HepG2 (cell line): ENCODE data around the gene ACP5. TPM values are rescaled to one million over a fixed set of nuclear protein-coding genes. Genes with fewer than 3 reads are reported as not detected.

Experiments used
- CREBL2 ChIP-seq: sonication (generic); formaldehyde crosslinking; IDR thresholded peaks from 2 replicates; pipeline ENCODE4 v1.8.1; 2023; ENCODE audit warnings: missing genetic modification reagents, mild to moderate bottlenecking, borderline replicate concordance
- EZH2 ChIP-seq: conservative IDR thresholded peaks from 2 replicates; pipeline ENCODE4 v1.6.1; 2012; ENCODE audit warnings: mild to moderate bottlenecking, low read depth, low read length, moderate library complexity
- GZF1 ChIP-seq: sonication (generic); formaldehyde crosslinking; IDR thresholded peaks from 2 replicates; pipeline ENCODE4 v1.5.1; 2020; ENCODE audit warnings: mild to moderate bottlenecking, missing genetic modification reagents
- ISL2 ChIP-seq: sonication (generic); formaldehyde crosslinking; IDR thresholded peaks from 2 replicates; pipeline ENCODE4 v1.5.0; 2020; ENCODE audit warnings: missing genetic modification reagents
- KMT2A ChIP-seq: sonication (generic); formaldehyde crosslinking; IDR thresholded peaks from 2 replicates; pipeline ENCODE4 v1.4.0; 2020; ENCODE audit warnings: missing genetic modification reagents
- LCORL ChIP-seq, 2 experiments: fragments of 450-650 bp in 1 of 2; sonication (generic) in 1 of 2; formaldehyde crosslinking in 1 of 2; IDR thresholded peaks; 2 replicates each; pipeline versions ENCODE4 v1.5.0 to v1.6.1; 2017 to 2020; ENCODE audit warnings: antibody characterized with exemption in 1 of 2, missing genetic modification reagents in 1 of 2
- MED8 ChIP-seq: sonication (generic); formaldehyde crosslinking; IDR thresholded peaks from 2 replicates; pipeline ENCODE4 v1.8.1; 2023; ENCODE audit warnings: mild to moderate bottlenecking, missing genetic modification reagents; ENCODE audit not compliant: insufficient replicate concordance
- MEF2D ChIP-seq: sonication (generic); formaldehyde crosslinking; IDR thresholded peaks from 2 replicates; pipeline ENCODE4 v1.5.1; 2020; ENCODE audit warnings: mild to moderate bottlenecking, missing genetic modification reagents
- MTA3 ChIP-seq: sonication (generic); formaldehyde crosslinking; IDR thresholded peaks from 2 replicates; pipeline ENCODE4 v1.4.0; 2020; ENCODE audit warnings: missing genetic modification reagents
- RARG ChIP-seq: sonication (generic); formaldehyde crosslinking; IDR thresholded peaks from 2 replicates; pipeline ENCODE4 v1.4.0; 2020; ENCODE audit warnings: low read depth, mild to moderate bottlenecking, missing genetic modification reagents
- TBX2 ChIP-seq: sonication (generic); formaldehyde crosslinking; IDR thresholded peaks from 2 replicates; pipeline ENCODE4 v1.5.0; 2020; ENCODE audit warnings: missing genetic modification reagents, mild to moderate bottlenecking, borderline replicate concordance
- TEAD3 ChIP-seq: optimal IDR thresholded peaks from 2 replicates; pipeline ENCODE3; 2016; ENCODE audit warnings: borderline replicate concordance
- ZIK1 ChIP-seq: sonication (generic); formaldehyde crosslinking; IDR thresholded peaks from 2 replicates; pipeline ENCODE4 v1.5.0; 2020; ENCODE audit warnings: mild to moderate bottlenecking, low read depth, missing genetic modification reagents, borderline replicate concordance
- ZNF17 ChIP-seq: sonication (generic); formaldehyde crosslinking; IDR thresholded peaks from 2 replicates; pipeline ENCODE4 v1.5.0; 2020; ENCODE audit warnings: mild to moderate bottlenecking, missing genetic modification reagents
- ZNF207 ChIP-seq: fragments of 450-650 bp; IDR thresholded peaks from 2 replicates; pipeline ENCODE4 v1.6.1; 2016; ENCODE audit warnings: antibody characterized with exemption, borderline replicate concordance
- ZNF251 ChIP-seq: sonication (generic); formaldehyde crosslinking; IDR thresholded peaks from 2 replicates; pipeline ENCODE4 v1.9.0; 2021; ENCODE audit warnings: mild to moderate bottlenecking, missing genetic modification reagents
- ZNF512B ChIP-seq: sonication (generic); formaldehyde crosslinking; IDR thresholded peaks from 2 replicates; pipeline ENCODE4 v1.5.1; 2020; ENCODE audit warnings: missing genetic modification reagents, mild to moderate bottlenecking, borderline replicate concordance
- ZNF550 ChIP-seq: sonication (generic); formaldehyde crosslinking; IDR thresholded peaks from 2 replicates; pipeline ENCODE4 v1.4.0; 2020; ENCODE audit warnings: mild to moderate bottlenecking, missing genetic modification reagents, borderline replicate concordance
- ZNF678 ChIP-seq: sonication (generic); formaldehyde crosslinking; IDR thresholded peaks from 2 replicates; pipeline ENCODE4 v1.4.0; 2020; ENCODE audit warnings: mild to moderate bottlenecking, missing genetic modification reagents
- ZNF770 ChIP-seq: sonication (generic); formaldehyde crosslinking; IDR thresholded peaks from 2 replicates; pipeline ENCODE4 v1.5.0; 2020; ENCODE audit warnings: mild to moderate bottlenecking, missing genetic modification reagents
- ZUFSP ChIP-seq: sonication (generic); formaldehyde crosslinking; IDR thresholded peaks from 2 replicates; pipeline ENCODE4 v1.9.0; 2021; ENCODE audit warnings: missing genetic modification reagents, mild to moderate bottlenecking, borderline replicate concordance
- polyA plus RNA-seq, 8 experiments: library from polyadenylated mRNA; depleted of rRNA in 3 of 8; stranded (reverse) in 7 of 8; unstranded in 1 of 8; fragments of >200 nt; fragmentation: Illumina TruSeq in 4 of 8; extraction: Trizol in 4 of 8; gene quantifications; 2 replicates each; pipeline versions ENCODE4 v1.2.1 to v1.2.3, GENCODE V29; 2011 to 2016; ENCODE audit warnings: low read depth in 4 of 8, missing spikeins in 1 of 8, mixed read lengths in 1 of 8; ENCODE audit not compliant: insufficient read depth in 1 of 8
- total RNA-seq, 5 experiments: library from RNA; depleted of rRNA; stranded (reverse); fragments of >200 nt; fragmentation: Illumina TruSeq; extraction: Trizol; gene quantifications; 2 replicates each; pipeline ENCODE4 v1.2.3, GENCODE V29; 2016; ENCODE audit warnings: low read depth in 1 of 5

The ACP5 gene
- total and polyA plus RNA-seq, 2 of the 13 experiments (the other 11 are each of a cell fraction or from before 2014, with no cell fraction given), result 1.3 to 6.7 TPM

- TF ChIP-seq ZNF770 (CRISPR knock-in tag) (no peak), ZNF251 (no peak), ZIK1 (CRISPR knock-in tag) (no peak), TEAD3 (CRISPR knock-in tag) (peak; percentile 81), EZH2 (no peak), MEF2D (CRISPR knock-in tag) (peak; percentile 70; the same call in 1 of the 2 replicates), ZNF550 (CRISPR knock-in tag) (no peak), ZNF17 (CRISPR knock-in tag) (no peak), ZNF678 (CRISPR knock-in tag) (0 out of 2 replicates have a peak, but pooled peaks have one; percentile 12), GZF1 (no peak), ZNF512B (no peak), ISL2 (peak; percentile 25; the same call in 1 of the 2 replicates), ZNF207 (no peak), TBX2 (CRISPR knock-in tag) (no peak), MTA3 (CRISPR knock-in tag) (no peak), ZUFSP (no peak), CREBL2 (CRISPR knock-in tag) (no peak), RARG (no peak), LCORL (IDR thresholded peaks at IDR 0.05) (no peak), LCORL (CRISPR knock-in tag; IDR thresholded peaks at IDR 0.05) (peak; percentile 60; the same call in 1 of the 2 replicates), MED8 (CRISPR knock-in tag) (peak; percentile 51), KMT2A (0 out of 2 replicates have a peak, but pooled peaks have one; percentile 23)
These were observed 18.3 kb downstream of the ACP5 start, which contains the start of gene ELOF1 (continued) for GRCh38 chr19:11558881-11559828.
